Stimulated activated naive CD8-positive, alpha-beta T cell treated with anti-CD3 and anti-CD28 coated beads, Interleukin-15, amount 100 ng/mL, for 72 hours (primary cell): ENCODE data around the gene ITGB8.

Experiments used
- ATAC-seq: fragments of 150-1000 bp; cut with Tn5 transposase; 2 replicates; pipeline ENCODE4 v1.10.0; 2021; ENCODE audit warnings: mild to moderate bottlenecking, moderate library complexity
- DNase-seq, 2 donors: peaks; one replicate each; pipeline ENCODE4 v3.0.0; 2021 to 2022
- H3K27ac Mint-ChIP-seq, 2 donors: one replicate each; pipeline ENCODE4 v1.8.0; 2022; ENCODE audit warnings: mild to moderate bottlenecking in 2 of 2, mixed read lengths in 2 of 2, moderate library complexity in 2 of 2
- H3K27me3 Mint-ChIP-seq: one replicate; pipeline ENCODE4 v1.8.0; 2022; ENCODE audit warnings: mixed read lengths
- H3K4me1 Mint-ChIP-seq: one replicate; pipeline ENCODE4 v1.8.0; 2022; ENCODE audit warnings: mild to moderate bottlenecking, mixed read lengths
- H3K4me3 Mint-ChIP-seq, 2 donors: one replicate each; pipeline ENCODE4 v1.8.0; 2022; ENCODE audit warnings: mild to moderate bottlenecking in 2 of 2, mixed read lengths in 2 of 2, moderate library complexity in 1 of 2
- H3K9me3 Mint-ChIP-seq, 2 donors: one replicate each; pipeline ENCODE4 v1.8.0; 2022; ENCODE audit warnings: mixed read lengths in 2 of 2

Gene ITGB8

DNA sequence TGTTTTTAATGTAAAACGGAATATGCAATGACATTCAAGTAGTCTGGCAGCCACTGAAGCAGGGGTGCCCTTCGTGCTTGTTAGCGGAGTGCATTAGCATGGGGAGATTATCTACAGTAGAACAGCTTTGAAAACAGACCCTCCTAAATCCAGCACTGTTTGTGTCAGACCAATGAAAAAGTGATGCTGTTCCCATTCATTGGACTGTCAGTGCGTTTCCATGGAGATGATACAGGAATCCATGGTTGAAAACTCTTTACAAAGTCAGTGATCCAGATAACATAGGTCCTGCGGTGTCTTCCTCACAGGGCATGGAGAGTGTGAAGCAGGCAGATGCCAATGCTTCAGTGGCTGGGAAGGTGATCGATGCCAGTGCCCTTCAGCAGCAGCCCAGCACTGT, 73.6 kb downstream of the ITGB8 start:
- no peaks in the 10 kb centered on the region for H3K4me1 Mint-ChIP-seq
- no peaks in the 10 kb centered on the region for H3K9me3 Mint-ChIP-seq
- DNase-seq (no peak), ATAC-seq (no peak)
- H3K27me3 Mint-ChIP-seq, result no peaks in the 10 kb centered on the region
- no peak overlapping the region for H3K27ac Mint-ChIP-seq
- H3K4me3 Mint-ChIP-seq, result no peak overlapping the region

GRCh38 chr7:20407585-20408466, 77.1 kb downstream of the ITGB8 start:
- Mint-ChIP-seq H3K9me3 (no peaks in the 10 kb centered on the region), H3K4me1 (no peaks in the 10 kb centered on the region), H3K27me3 (no peaks in the 10 kb centered on the region), H3K27ac (no peak overlapping the region), H3K4me3 (no peak overlapping the region)
- ATAC-seq (no peak), DNase-seq (no peak)

DNA sequence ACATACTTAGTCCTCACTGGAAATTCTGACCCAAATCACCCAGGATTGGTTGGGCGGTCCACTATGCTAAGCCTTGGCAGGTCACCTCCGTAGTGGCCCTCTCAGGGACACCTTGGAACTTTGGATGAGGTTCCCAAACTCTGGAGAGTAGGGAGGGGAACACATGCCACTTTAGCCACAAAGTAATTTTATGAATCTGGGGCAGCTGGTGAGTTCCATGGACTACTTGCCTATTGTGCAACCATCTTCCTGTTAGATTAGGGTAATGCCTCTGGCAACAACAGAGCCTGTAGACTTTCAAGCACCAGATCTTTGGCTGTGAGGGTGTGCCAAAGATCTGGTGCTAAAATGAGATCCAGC, 77.7 kb downstream of the ITGB8 start:
- Mint-ChIP-seq H3K4me3 (no peak overlapping the region), H3K9me3 (no peaks in the 10 kb centered on the region), H3K27me3 (no peaks in the 10 kb centered on the region), H3K4me1 (no peaks in the 10 kb centered on the region), H3K27ac (no peak overlapping the region)
- no peak for DNase-seq
- ATAC-seq, result no peak

GRCh38 chr7:20409961-20410360, 79.3 kb downstream of the ITGB8 start:
- no peaks in the 10 kb centered on the region for H3K4me1 Mint-ChIP-seq
- H3K4me3 Mint-ChIP-seq, result no peak overlapping the region

GRCh38 chr7:20411372-20411771, 80.7 kb downstream of the ITGB8 start:
- Mint-ChIP-seq H3K27me3 (no peaks in the 10 kb centered on the region), H3K27ac (no peak overlapping the region), H3K9me3 (no peaks in the 10 kb centered on the region), H3K4me1 (no peaks in the 10 kb centered on the region), H3K4me3 (no peak overlapping the region)
- DNase-seq (no peak), ATAC-seq (no peak)

More at GRCh38 chr7:20409961-20410360, 79.3 kb downstream of the ITGB8 start:
- Mint-ChIP-seq H3K27ac (no peak overlapping the region), H3K9me3 (no peaks in the 10 kb centered on the region), H3K27me3 (no peaks in the 10 kb centered on the region)
- DNase-seq, result no peak
- ATAC-seq, result no peak

- DNase-seq (no peak), ATAC-seq (no peak)
- Mint-ChIP-seq H3K9me3 (no peaks in the 10 kb centered on the region), H3K27ac (no peak overlapping the region), H3K4me3 (no peak overlapping the region), H3K27me3 (no peaks in the 10 kb centered on the region), H3K4me1 (no peaks in the 10 kb centered on the region)
Measured at GRCh38 chr7:20412032-20412431, 81.3 kb downstream of the ITGB8 start.

DNA sequence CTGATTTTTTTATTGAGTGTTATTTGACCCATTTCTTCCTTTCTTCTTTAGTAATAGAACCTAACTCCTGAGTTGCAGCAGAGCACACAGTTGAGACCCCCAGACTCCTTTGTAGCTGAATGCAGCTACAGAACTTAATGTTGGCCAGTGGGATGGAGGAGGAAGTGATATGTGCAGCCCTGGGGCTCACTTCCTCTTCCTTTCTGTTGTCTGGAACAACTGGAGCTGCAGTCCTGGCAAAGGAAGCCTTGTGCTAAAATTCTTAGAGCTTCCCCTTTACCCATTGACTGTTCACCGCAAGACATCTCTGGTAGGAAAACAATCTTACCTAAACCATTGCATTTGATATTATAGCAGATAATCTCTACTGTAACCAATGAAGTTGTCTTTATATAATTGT, 86.6 kb downstream of the ITGB8 start:
- ATAC-seq (no peak), DNase-seq (no peak)
- Mint-ChIP-seq H3K9me3 (no peaks in the 10 kb centered on the region), H3K4me1 (no peaks in the 10 kb centered on the region), H3K27me3 (no peaks in the 10 kb centered on the region), H3K4me3 (no peak overlapping the region), H3K27ac (no peak overlapping the region)

DNA sequence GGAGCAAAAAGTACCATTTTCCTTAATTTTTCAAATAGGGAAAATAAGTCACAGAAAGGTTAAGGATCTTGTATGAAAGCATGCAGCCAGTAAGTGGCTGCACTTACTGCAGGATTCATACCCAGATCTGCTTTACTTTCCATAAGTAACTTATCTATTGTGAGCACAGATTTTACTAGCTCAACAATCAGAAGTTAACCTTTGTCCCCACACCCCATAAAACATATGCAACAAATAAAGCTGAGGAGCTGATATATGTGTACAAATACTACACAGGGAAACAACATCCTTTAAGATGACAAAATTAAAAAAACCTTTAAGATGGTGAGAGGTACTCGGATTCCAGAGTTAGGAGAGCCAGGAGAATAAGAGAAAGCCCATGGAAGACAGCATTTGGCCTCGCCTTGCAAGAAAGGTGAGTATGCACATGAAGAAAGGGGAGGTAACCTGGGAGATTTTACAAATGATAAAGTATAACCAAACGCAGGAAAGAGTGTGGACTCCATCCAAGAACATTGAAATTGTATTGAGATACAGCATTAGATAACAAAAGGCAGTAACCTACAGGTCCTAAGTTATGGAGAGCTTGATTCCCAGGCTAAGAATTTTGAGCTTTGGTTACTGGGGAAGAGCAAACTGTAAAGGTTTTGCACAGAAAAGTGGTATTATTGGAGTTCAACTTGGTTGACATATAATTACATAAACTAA, 87.1 kb downstream of the ITGB8 start:
- no peaks in the 10 kb centered on the region for H3K4me1 Mint-ChIP-seq
- no peaks in the 10 kb centered on the region for H3K9me3 Mint-ChIP-seq
- H3K27ac Mint-ChIP-seq, result no peak overlapping the region
- no peak overlapping the region for H3K4me3 Mint-ChIP-seq
- DNase-seq (no peak), ATAC-seq (no peak)
- H3K27me3 Mint-ChIP-seq, result no peaks in the 10 kb centered on the region

- H3K27me3 Mint-ChIP-seq, result no peaks in the 10 kb centered on the region
- no peak overlapping the region for H3K27ac Mint-ChIP-seq
- H3K4me1 Mint-ChIP-seq, result no peaks in the 10 kb centered on the region
- no peak for DNase-seq
- no peak for ATAC-seq
- no peaks in the 10 kb centered on the region for H3K9me3 Mint-ChIP-seq
- no peak overlapping the region for H3K4me3 Mint-ChIP-seq
Measured at GRCh38 chr7:20424500-20424899, 93.8 kb downstream of the ITGB8 start.

- H3K4me1 Mint-ChIP-seq, result no peaks in the 10 kb centered on the region
- H3K27ac Mint-ChIP-seq, result no peak overlapping the region
- H3K4me3 Mint-ChIP-seq, result no peak overlapping the region
- no peaks in the 10 kb centered on the region for H3K27me3 Mint-ChIP-seq
- ATAC-seq (no peak), DNase-seq (no peak)
- no peaks in the 10 kb centered on the region for H3K9me3 Mint-ChIP-seq
Measured at GRCh38 chr7:20430664-20431063, 100.0 kb downstream of the ITGB8 start.

DNA sequence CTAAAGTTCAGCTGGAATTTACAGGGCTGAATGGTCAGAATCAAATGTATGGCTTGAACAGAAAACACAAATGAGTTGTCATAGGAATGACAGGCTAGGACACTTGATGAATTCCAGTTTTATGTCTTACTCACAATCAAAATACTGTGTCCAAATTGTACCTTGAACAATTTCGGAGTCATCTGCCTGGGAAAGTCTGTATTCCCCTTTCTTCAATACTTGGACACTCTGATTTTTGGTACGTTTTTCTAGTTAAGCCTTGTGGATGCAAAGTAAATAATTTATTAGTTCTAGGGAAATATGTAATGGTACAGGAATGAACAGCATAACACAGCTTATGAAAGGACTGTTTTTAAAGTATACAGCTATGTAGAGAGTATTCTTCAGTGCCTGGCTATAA, 100.4 kb downstream of the ITGB8 start:
- Mint-ChIP-seq H3K9me3 (no peaks in the 10 kb centered on the region), H3K27me3 (no peaks in the 10 kb centered on the region), H3K27ac (no peak overlapping the region), H3K4me1 (no peaks in the 10 kb centered on the region), H3K4me3 (no peak overlapping the region)
- no peak for ATAC-seq
- DNase-seq, result no peak

- no peak for DNase-seq
- H3K4me3 Mint-ChIP-seq, result no peak overlapping the region
- ATAC-seq, result no peak
- H3K27me3 Mint-ChIP-seq, result no peaks in the 10 kb centered on the region
- H3K9me3 Mint-ChIP-seq, result no peaks in the 10 kb centered on the region
- H3K4me1 Mint-ChIP-seq, result no peaks in the 10 kb centered on the region
- no peak overlapping the region for H3K27ac Mint-ChIP-seq
Measured at GRCh38 chr7:20432071-20432470, 101.4 kb downstream of the ITGB8 start.

GRCh38 chr7:20435305-20435704, 104.6 kb downstream of the ITGB8 start:
- H3K27me3 Mint-ChIP-seq, result peaks cover 2% of the 10 kb centered on the region
- ATAC-seq (no peak), DNase-seq (no peak)
- no peak overlapping the region for H3K27ac Mint-ChIP-seq
- no peak overlapping the region for H3K4me3 Mint-ChIP-seq
- no peaks in the 10 kb centered on the region for H3K4me1 Mint-ChIP-seq
- no peaks in the 10 kb centered on the region for H3K9me3 Mint-ChIP-seq

GRCh38 chr7:20438248-20438647, 107.5 kb downstream of the ITGB8 start:
- H3K4me3 Mint-ChIP-seq, result no peak overlapping the region
- ATAC-seq (no peak), DNase-seq (no peak)
- no peaks in the 10 kb centered on the region for H3K9me3 Mint-ChIP-seq
- peaks cover 10% of the 10 kb centered on the region for H3K27me3 Mint-ChIP-seq
- H3K4me1 Mint-ChIP-seq, result no peaks in the 10 kb centered on the region
- no peak overlapping the region for H3K27ac Mint-ChIP-seq

DNA sequence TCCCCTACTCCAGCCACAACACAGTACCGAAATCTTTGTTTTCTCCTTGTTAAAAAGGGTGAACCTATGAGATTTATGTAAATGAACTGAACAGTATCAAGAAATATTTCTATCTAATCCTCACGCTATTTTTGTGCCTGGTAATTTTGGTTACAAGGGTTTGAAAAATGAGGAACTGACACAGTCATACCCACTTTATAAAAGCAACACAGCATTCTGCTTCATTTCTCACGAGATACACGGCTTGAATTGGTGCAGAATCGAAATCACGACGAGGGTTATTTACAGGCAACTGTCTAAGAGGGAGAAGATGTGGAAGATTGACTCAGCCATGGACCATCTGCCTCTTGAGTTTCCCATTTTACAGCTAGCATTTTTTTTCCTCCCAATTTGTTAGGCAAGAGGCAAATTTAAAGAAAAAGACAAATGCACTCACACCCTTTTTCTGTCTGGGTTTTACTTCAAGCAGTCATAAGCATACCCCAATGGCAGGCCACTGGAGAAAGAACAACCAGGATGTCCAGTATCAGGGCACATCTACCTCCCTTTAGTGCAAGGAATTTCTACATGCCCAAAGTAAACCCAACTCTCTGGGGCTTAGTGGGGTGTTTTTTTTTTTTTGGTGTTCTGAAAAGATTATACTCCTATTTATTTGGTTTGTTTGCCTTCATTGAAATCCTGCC, 108.1 kb downstream of the ITGB8 start:
- peaks cover 10% of the 10 kb centered on the region for H3K27me3 Mint-ChIP-seq
- no peak overlapping the region for H3K4me3 Mint-ChIP-seq
- ATAC-seq (no peak), DNase-seq (no peak)
- H3K27ac Mint-ChIP-seq, result no peak overlapping the region
- no peaks in the 10 kb centered on the region for H3K9me3 Mint-ChIP-seq
- no peaks in the 10 kb centered on the region for H3K4me1 Mint-ChIP-seq
